ENCODE data around the gene CFAP20DC. TPM values are rescaled to one million over a fixed set of nuclear protein-coding genes. Genes with fewer than 3 reads are reported as not detected.
"Not testable (repeated sequence)": the region's sequence is repeated elsewhere in the genome, so short reads cannot be mapped to it uniquely, and the experiment has no call there.

The CFAP20DC gene
- 4.9 and 5.1 TPM in 2 replicates for total RNA-seq

DNA sequence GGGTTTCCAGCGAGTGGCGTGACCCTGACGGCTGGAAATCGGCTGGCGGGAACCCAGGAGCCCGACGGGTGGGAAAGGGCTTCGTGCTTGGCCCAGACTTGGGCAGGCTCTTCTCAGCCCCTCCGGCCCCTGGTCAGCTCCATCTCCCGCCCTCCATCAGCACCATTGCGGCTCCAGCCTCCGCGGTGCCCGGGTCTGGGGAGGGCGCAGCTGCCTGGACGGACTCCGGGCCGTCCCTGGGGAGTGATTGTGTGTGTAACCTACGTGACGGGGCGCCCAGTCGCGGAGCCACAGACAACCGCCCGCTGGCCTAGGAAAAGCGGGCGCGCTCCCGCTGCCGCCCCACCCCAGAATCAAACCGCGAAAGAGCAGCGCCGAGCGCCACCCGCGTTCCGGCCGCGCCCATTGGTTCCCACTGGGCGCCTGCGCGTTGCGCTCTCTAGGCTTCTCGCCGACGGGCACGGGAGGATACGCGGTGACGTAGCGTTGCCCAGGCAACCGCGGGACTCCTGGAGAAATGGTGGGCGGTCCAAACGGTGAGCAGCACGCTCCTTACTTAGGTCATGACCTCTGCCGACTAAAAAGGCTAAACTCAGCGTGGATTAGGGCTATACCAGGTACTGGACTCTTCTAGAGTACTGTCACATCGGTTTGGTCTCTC lies at the start of gene CFAP20DC:
Gene CFAP20DC, minus strand, starts transcription at position 355 of the 661 bp plus-strand sequence. CDS start 394 bp downstream, outside the sequence.
- TF ChIP-seq, protein P1, sequence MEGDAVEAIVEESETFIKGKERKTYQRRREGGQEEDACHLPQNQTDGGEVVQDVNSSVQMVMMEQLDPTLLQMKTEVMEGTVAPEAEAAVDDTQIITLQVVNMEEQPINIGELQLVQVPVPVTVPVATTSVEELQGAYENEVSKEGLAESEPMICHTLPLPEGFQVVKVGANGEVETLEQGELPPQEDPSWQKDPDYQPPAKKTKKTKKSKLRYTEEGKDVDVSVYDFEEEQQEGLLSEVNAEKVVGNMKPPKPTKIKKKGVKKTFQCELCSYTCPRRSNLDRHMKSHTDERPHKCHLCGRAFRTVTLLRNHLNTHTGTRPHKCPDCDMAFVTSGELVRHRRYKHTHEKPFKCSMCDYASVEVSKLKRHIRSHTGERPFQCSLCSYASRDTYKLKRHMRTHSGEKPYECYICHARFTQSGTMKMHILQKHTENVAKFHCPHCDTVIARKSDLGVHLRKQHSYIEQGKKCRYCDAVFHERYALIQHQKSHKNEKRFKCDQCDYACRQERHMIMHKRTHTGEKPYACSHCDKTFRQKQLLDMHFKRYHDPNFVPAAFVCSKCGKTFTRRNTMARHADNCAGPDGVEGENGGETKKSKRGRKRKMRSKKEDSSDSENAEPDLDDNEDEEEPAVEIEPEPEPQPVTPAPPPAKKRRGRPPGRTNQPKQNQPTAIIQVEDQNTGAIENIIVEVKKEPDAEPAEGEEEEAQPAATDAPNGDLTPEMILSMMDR (conservative IDR thresholded peaks at IDR 0.05; ENCODE audit: low read depth, low read length), result no peak
- H3K4me3 ChIP-seq (ENCODE audit: low read depth, low read length), result peak within 1 kb of the TSS; percentile 83
- DNase-seq (ENCODE audit: low read depth), result peak; percentile 72

DNA sequence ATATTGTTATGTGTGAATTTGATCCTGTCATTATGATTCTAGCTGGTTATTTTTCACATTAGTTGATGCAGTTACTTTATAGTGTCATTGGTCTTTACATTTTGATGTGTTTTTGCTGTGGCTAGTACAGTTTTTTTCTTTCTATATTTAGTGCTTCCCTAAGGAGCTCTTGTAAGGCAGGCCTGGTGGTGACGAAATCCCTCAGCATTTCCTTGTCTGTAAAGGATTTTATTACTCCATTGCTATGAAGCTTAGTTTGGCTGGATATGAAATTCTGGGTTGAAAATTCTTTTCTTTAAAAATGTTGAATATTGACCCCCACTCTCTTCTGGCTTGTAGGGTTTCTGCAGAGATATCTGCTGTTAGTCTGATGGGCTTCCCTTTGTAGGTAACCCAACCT lies 48.7 kb upstream of the CFAP20DC start:
- not testable (repeated sequence) for DNase-seq (ENCODE audit: low read depth)

DNA sequence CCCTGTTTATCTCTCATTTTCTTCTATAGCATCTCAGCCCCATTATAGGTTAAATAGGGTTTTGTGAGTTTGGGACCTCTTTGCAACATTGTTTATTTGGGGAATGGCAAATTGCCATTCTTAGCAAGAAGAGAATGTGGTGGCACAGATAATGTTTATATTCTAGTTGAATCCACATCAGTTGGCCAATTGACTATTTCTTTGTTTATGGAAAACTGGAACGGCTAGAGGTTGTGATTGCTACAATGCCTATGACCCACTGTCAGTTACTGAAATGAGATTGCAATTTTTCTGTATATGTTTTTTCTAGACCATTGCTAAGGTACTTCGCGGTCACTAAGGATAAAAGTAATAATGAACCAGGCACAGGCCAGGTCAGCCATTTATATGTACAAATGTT lies 44.6 kb upstream of the CFAP20DC start:
- no peak overlapping the region for H3K4me3 ChIP-seq (ENCODE audit: low read depth, low read length)
- TF ChIP-seq, protein P1 (conservative IDR thresholded peaks at IDR 0.05; ENCODE audit: low read depth, low read length), result no peak
- DNase-seq (ENCODE audit: low read depth), result no peak

More for the DNA sequence above, 48.7 kb upstream of the CFAP20DC start:
- H3K4me3 ChIP-seq (ENCODE audit: low read depth, low read length), result not testable (repeated sequence)

DNA sequence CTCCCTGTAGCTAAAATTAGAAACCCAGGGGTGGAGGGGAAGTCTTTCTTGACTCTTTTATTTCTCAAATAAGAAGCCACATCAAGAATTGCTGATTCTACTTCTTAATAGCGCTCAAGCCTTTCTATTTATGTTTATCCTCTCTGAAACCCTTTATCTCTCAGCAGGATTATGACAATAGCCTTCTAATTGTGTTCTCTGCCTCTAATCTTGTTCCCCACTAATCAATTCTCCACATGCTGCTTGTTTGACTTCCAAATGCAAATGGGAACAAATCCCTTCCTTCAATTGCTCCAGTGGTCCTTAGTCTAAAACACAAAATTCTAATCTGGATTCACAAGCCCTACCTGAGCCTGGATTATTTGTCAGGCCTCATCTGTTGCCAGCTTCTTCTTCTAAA lies 43.7 kb upstream of the CFAP20DC start:
- DNase-seq (ENCODE audit: low read depth), result no peak
- TF ChIP-seq, protein P1 (conservative IDR thresholded peaks at IDR 0.05; ENCODE audit: low read depth, low read length), result no peak
- H3K4me3 ChIP-seq (ENCODE audit: low read depth, low read length), result no peak overlapping the region

DNA sequence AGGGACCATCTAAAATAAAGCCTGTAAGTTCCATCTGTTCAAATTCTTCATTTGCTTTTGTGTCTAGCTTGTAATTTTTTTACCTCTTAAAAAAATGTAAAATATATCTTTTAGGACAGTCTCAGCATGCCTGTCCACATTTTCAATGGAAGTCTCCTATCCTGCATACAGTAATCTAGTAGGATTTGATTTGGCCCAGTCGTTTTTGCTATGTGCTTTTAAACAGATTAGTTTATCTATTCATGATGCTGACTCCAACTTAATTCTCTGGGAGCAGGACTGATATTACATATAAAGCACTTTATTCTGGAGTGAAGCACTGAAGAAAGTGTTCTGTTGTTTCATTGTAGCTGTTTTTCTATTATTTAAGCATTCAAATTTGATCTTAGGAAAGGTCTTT lies 38.9 kb upstream of the CFAP20DC start:
- H3K4me3 ChIP-seq (ENCODE audit: low read depth, low read length), result no peak overlapping the region
- TF ChIP-seq, protein P1 (conservative IDR thresholded peaks at IDR 0.05; ENCODE audit: low read depth, low read length), result no peak
- no peak for DNase-seq (ENCODE audit: low read depth)

DNA sequence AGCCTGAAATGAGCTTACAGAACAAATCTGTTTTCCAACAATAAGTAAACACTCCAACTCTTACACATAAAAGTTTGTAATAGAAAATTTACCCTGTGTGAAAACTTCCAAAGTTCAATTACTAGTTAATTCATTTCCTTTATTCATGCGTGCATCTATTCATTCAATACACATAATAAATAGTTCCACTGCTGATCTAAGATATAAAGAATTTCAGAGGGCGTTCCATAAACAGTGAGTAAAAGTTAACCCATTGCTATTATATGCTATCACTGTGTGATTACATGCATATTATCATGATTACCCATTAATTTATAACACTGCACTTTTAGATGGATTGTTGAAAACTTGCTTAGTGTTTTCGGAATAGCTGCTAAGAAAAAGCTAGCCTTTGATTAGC lies 36.2 kb upstream of the CFAP20DC start:
- H3K4me3 ChIP-seq (ENCODE audit: low read depth, low read length), result no peak overlapping the region
- no peak for DNase-seq (ENCODE audit: low read depth)
- TF ChIP-seq, protein P1 (conservative IDR thresholded peaks at IDR 0.05; ENCODE audit: low read depth, low read length), result no peak

DNA sequence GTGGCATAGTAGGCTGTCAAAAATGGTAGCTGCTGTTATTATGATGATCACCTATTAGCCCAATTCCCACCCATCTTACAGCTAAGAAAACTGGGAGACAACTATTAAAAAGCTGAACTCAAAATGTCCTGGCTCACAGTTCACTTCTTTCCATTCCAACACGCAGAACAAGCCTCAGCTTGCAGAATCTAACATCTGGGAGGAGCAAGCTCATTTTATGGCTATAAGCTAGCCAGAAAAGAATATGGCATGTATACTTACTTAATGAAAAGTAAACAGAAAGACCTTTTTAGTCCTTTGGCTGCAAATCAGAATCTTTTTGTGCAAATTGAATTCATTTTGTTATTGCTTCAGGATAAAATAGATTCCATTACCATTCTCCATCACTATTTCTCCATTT lies 34.8 kb upstream of the CFAP20DC start:
- TF ChIP-seq, protein P1 (conservative IDR thresholded peaks at IDR 0.05; ENCODE audit: low read depth, low read length), result no peak
- no peak overlapping the region for H3K4me3 ChIP-seq (ENCODE audit: low read depth, low read length)
- DNase-seq (ENCODE audit: low read depth), result no peak

Measured in epithelial cell of proximal tubule (primary cell).